Activated T-helper 1 cell treated with anti-CD3 and anti-CD28 coated beads, Interleukin-12 subunit alpha, Interleukin-12 subunit beta, Interleukin-2, Interleukin-4 antibody, amounts not matched to agents 30 ng/mL and 10 ng/mL and 1 ng/mL, durations not matched to agents 14 hours and 24 hours and 36 hours (primary cell): ENCODE measurements around the gene MUC12. TPM values are rescaled to one million over a fixed set of nuclear protein-coding genes. Genes with fewer than 3 reads are reported as not detected.
"Not testable (repeated sequence)": the region's sequence is repeated elsewhere in the genome, so short reads cannot be mapped to it uniquely, and the experiment has no call there.

Experiments
- DNase-seq: peaks from one replicate; pipeline ENCODE4 v3.0.0; 2021; ENCODE audit warnings: low spot score
- H3K27ac Mint-ChIP-seq: one replicate; pipeline ENCODE4 v1.8.0; 2021; ENCODE audit warnings: mild to moderate bottlenecking, mixed read lengths
- H3K27me3 Mint-ChIP-seq: one replicate; pipeline ENCODE4 v1.8.0; 2022; ENCODE audit warnings: mild to moderate bottlenecking, moderate library complexity, mixed read lengths; ENCODE audit not compliant: insufficient read depth
- H3K36me3 Mint-ChIP-seq: one replicate; pipeline ENCODE4 v1.8.0; 2021; ENCODE audit warnings: low read depth, mixed read lengths
- H3K4me1 Mint-ChIP-seq: one replicate; pipeline ENCODE4 v1.8.0; 2021; ENCODE audit warnings: low read depth, mixed read lengths
- H3K4me3 Mint-ChIP-seq: one replicate; pipeline ENCODE4 v1.8.0; 2021; ENCODE audit warnings: mild to moderate bottlenecking, moderate library complexity, mixed read lengths
- H3K9me3 Mint-ChIP-seq: one replicate; pipeline ENCODE4 v1.8.0; 2021; ENCODE audit warnings: mixed read lengths
- intact Hi-C: fragments of 100-400 bp; cut with micrococcal nuclease; formaldehyde crosslinking; loops from one replicate; pipeline ENCODE4 v1.15.1; 2024
- total RNA-seq: library from RNA; stranded (reverse); gene quantifications from 2 replicates; pipeline ENCODE4 v1.2.3, GENCODE V29; 2022

MUC12 gene
- total RNA-seq, 1 donor from 2014 or later = 0.44 TPM

- no peak for DNase-seq
- Mint-ChIP-seq H3K9me3 (no peaks in the 10 kb centered on the region), H3K4me3 (peak overlapping the region; percentile 64), H3K27ac (peak overlapping the region; percentile 73), H3K36me3 (no peaks in the 10 kb centered on the region), H3K4me1 (peaks cover 21% of the 10 kb centered on the region), H3K27me3 (peaks cover 5% of the 10 kb centered on the region)
- intact Hi-C loops = loop anchor here (2.0 kb wide), 2 partner anchors 43 to 49 kb away; no protein-coding TSS in a partner anchor
Measured at GRCh38 chr7:101015626-101016025, 46.3 kb downstream of the MUC12 start.

DNA sequence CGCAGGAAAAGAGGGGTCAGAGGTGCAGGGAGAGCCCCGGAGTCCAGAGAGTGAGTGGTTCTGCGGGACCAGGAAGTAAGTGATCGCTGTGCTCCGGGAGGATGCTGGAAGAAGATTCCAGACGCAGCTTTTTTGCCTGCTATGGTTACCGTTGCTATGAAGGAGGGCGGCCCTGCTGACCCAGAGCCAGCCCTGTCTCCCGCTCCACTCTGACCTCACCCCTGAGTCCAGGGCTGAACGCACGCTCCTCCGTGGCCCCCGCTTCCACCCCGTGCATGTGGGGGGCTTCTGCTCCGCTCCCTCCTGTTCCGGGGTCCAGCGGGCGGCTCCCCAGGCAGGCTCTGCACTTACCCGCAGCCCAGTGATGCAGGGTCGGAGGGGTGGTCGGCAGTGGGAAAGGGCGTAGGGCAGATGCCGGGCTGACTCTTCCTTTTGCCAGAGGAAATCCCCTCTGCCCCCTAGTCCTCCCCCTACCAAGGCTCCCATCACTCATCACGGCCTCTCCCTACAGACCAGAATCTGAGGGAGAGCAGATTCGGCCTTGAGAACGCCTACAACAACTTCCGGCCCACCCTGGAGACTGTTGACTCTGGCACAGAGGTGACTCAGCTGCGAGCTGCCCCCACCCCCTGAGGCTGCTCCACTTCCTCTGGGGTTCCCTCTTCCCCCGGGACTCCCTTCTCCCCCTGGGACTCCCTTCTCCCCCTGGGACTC, 47.9 kb downstream of the MUC12 start:
- H3K4me3 Mint-ChIP-seq = peak overlapping the region; percentile 85
- no peaks in the 10 kb centered on the region for H3K9me3 Mint-ChIP-seq
- peak; percentile 65 for DNase-seq
- H3K27me3 Mint-ChIP-seq = peaks cover 14% of the 10 kb centered on the region
- H3K36me3 Mint-ChIP-seq = no peaks in the 10 kb centered on the region
- H3K27ac Mint-ChIP-seq = peak overlapping the region; percentile 88
- peaks cover 21% of the 10 kb centered on the region for H3K4me1 Mint-ChIP-seq
- intact Hi-C loops = loop anchor here (2.0 kb wide), 2 partner anchors 42 to 50 kb away; no protein-coding TSS in a partner anchor

GRCh38 chr7:101018271-101019167, 49.2 kb downstream of the MUC12 start:
- Mint-ChIP-seq H3K4me3 (peak overlapping the region; percentile 57), H3K4me1 (peaks cover 21% of the 10 kb centered on the region), H3K9me3 (no peaks in the 10 kb centered on the region), H3K36me3 (no peaks in the 10 kb centered on the region), H3K27me3 (peaks cover 15% of the 10 kb centered on the region), H3K27ac (peak overlapping the region; percentile 61)
- intact Hi-C loops = no loop called here
- no peak for DNase-seq

DNA sequence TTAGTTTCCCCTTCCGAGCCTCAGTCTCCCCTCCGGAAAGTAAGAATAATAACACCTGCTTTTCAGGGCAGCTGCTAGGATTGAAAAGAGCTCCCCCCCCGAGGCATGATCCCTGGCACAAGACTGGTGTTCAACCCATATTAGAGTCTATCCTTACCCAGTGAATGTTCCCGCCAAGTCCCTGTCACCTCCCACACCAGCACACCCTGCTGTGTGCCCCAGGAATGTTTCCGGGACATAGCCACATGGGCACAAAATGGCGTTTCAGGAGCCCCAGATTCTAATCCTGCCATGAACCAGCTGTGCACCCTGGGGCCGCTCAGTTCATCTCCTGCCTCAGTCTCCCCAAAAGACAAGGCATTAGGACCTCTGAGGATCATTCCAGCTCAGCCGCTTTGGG, 51.1 kb downstream of the MUC12 start:
- peaks cover 21% of the 10 kb centered on the region for H3K4me1 Mint-ChIP-seq
- H3K27me3 Mint-ChIP-seq = peaks cover 18% of the 10 kb centered on the region
- no peak for DNase-seq
- no peaks in the 10 kb centered on the region for H3K9me3 Mint-ChIP-seq
- H3K4me3 Mint-ChIP-seq = no peak overlapping the region
- H3K36me3 Mint-ChIP-seq = no peaks in the 10 kb centered on the region
- H3K27ac Mint-ChIP-seq = no peak overlapping the region
- intact Hi-C loops = no loop called here

GRCh38 chr7:101021703-101022102, 52.3 kb downstream of the MUC12 start:
- Mint-ChIP-seq H3K27ac (no peak overlapping the region), H3K9me3 (no peaks in the 10 kb centered on the region), H3K4me1 (peaks cover 12% of the 10 kb centered on the region), H3K4me3 (no peak overlapping the region), H3K27me3 (peaks cover 16% of the 10 kb centered on the region), H3K36me3 (no peaks in the 10 kb centered on the region)
- intact Hi-C loops = no loop called here
- DNase-seq = no peak

GRCh38 chr7:101023839-101024238, 54.5 kb downstream of the MUC12 start:
- DNase-seq = no peak
- no peak overlapping the region for H3K27ac Mint-ChIP-seq

DNA sequence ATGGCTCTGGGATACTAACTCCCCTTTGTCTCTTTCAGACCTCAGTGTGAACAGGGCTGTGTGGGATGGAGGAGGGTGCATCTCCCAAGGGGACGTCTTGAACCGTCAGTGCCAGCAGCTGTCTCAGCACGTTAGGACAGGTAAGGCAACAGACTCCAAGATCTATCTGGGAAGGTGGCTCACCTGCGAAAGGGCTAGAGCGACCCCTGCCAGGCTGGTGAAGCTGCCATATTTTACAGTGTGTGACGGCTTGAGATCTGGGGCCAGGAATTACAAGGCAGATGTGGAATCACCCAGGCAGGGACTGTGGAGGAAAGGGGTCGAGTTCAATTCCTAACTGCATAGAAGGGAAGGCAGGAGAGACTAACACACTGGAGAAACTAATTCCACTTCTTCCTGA, 61.7 kb downstream of the MUC12 start:
- no peak overlapping the region for H3K27ac Mint-ChIP-seq
- no peak overlapping the region for H3K4me3 Mint-ChIP-seq
- no peaks in the 10 kb centered on the region for H3K36me3 Mint-ChIP-seq
- no peaks in the 10 kb centered on the region for H3K9me3 Mint-ChIP-seq
- no peaks in the 10 kb centered on the region for H3K27me3 Mint-ChIP-seq
- intact Hi-C loops = no loop called here
- no peaks in the 10 kb centered on the region for H3K4me1 Mint-ChIP-seq
- no peak for DNase-seq

More at GRCh38 chr7:101023839-101024238, 54.5 kb downstream of the MUC12 start:
- H3K4me3 Mint-ChIP-seq = no peak overlapping the region
- H3K27me3 Mint-ChIP-seq = peaks cover 16% of the 10 kb centered on the region
- no peaks in the 10 kb centered on the region for H3K9me3 Mint-ChIP-seq
- intact Hi-C loops = no loop called here
- H3K4me1 Mint-ChIP-seq = peaks cover 5% of the 10 kb centered on the region
- no peaks in the 10 kb centered on the region for H3K36me3 Mint-ChIP-seq

- no peak for DNase-seq
- H3K4me3 Mint-ChIP-seq = no peak overlapping the region
- H3K27ac Mint-ChIP-seq = no peak overlapping the region
- no peaks in the 10 kb centered on the region for H3K27me3 Mint-ChIP-seq
- no peaks in the 10 kb centered on the region for H3K36me3 Mint-ChIP-seq
- H3K9me3 Mint-ChIP-seq = no peaks in the 10 kb centered on the region
- intact Hi-C loops = no loop called here
- H3K4me1 Mint-ChIP-seq = no peaks in the 10 kb centered on the region
Measured at GRCh38 chr7:101035941-101036340, 66.6 kb downstream of the MUC12 start.

DNA sequence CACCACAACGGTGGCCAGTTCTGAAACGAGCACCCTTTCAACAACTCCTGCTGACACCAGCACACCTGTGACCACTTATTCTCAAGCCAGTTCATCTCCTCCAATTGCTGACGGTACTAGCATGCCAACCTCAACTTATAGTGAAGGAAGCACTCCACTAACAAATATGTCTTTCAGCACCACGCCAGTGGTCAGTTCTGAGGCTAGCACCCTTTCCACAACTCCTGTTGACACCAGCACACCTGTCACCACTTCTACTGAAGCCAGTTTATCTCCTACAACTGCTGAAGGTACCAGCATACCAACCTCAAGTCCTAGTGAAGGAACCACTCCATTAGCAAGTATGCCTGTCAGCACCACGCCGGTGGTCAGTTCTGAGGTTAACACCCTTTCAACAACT, 71.9 kb downstream of the MUC12 start:
- DNase-seq, H3K9me3 Mint-ChIP-seq, intact Hi-C loops, H3K36me3 Mint-ChIP-seq, H3K4me1 Mint-ChIP-seq, H3K4me3 Mint-ChIP-seq, H3K27me3 Mint-ChIP-seq, H3K27ac Mint-ChIP-seq: not testable (repeated sequence)

GRCh38 chr7:101058355-101058754, 89.0 kb downstream of the MUC12 start:
- intact Hi-C loops = loop anchor here (1.0 to 2.0 kb wide), 4 partner anchors 18 to 256 kb away; partner anchors contain the start of gene SLC12A9
- Mint-ChIP-seq H3K4me1 (peaks cover 7% of the 10 kb centered on the region), H3K36me3 (no peaks in the 10 kb centered on the region), H3K27ac (no peak overlapping the region), H3K27me3 (peaks cover 24% of the 10 kb centered on the region), H3K9me3 (no peaks in the 10 kb centered on the region), H3K4me3 (no peak overlapping the region)
- peak; percentile 38 for DNase-seq

DNA sequence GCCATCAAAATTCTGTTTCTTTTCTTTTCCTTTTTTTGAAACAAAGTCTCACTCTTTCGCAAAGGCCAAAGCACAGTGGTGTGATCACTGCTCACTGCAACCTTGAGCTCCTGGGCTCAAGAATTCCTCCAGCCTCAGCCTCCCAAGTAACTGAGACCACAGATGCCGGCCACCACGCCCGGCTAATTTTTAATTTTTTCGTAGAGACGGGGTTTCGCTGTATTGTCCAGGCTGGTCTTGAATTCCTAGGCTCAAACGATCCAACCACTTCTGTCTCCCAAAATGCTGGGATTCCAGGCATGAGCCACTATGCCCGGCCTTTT, 90.2 kb downstream of the MUC12 start:
- Mint-ChIP-seq H3K27me3 (peaks cover 25% of the 10 kb centered on the region), H3K9me3 (no peaks in the 10 kb centered on the region), H3K4me3 (peak overlapping the region; percentile 33), H3K27ac (peak overlapping the region; percentile 48), H3K4me1 (peaks cover 7% of the 10 kb centered on the region), H3K36me3 (no peaks in the 10 kb centered on the region)
- intact Hi-C loops = loop anchor here (1.0 to 2.0 kb wide), 6 partner anchors 17 to 353 kb away; partner anchors contain the start of gene POP7
- no peak for DNase-seq

GRCh38 chr7:101060992-101061391, 91.6 kb downstream of the MUC12 start:
- no peak overlapping the region for H3K27ac Mint-ChIP-seq
- no peaks in the 10 kb centered on the region for H3K36me3 Mint-ChIP-seq
- H3K4me1 Mint-ChIP-seq = peaks cover 7% of the 10 kb centered on the region
- H3K4me3 Mint-ChIP-seq = no peak overlapping the region
- peaks cover 26% of the 10 kb centered on the region for H3K27me3 Mint-ChIP-seq
- intact Hi-C loops = no loop called here
- H3K9me3 Mint-ChIP-seq = no peaks in the 10 kb centered on the region
- no peak for DNase-seq

- not testable (repeated sequence) for H3K27ac Mint-ChIP-seq
Measured at GRCh38 chr7:101064176-101064550, 94.8 kb downstream of the MUC12 start.

More at GRCh38 chr7:101064176-101064550, 94.8 kb downstream of the MUC12 start:
- H3K36me3 Mint-ChIP-seq, intact Hi-C loops, H3K4me3 Mint-ChIP-seq, DNase-seq, H3K9me3 Mint-ChIP-seq, H3K4me1 Mint-ChIP-seq: not testable (repeated sequence)
- peaks cover 20% of the 10 kb centered on the region for H3K27me3 Mint-ChIP-seq
